SU-DHL-6 (cell line): ENCODE measurements around the gene OSBPL7.

ENCODE experiments used
- EZH2phosphoT487 ChIP-seq: fragments of 200-600 bp; sonication (generic), shearing (Covaris generic); conservative IDR thresholded peaks from 2 replicates; pipeline ENCODE4 v1.6.1; 2018; ENCODE audit warnings: mild to moderate bottlenecking, antibody characterized with exemption, low read length, moderate library complexity, mixed read lengths
- TF ChIP-seq, protein P1 (sequence below): fragments of 200-600 bp; sonication (generic); IDR thresholded peaks from one replicate; pipeline ENCODE4 v1.5.1; 2017; ENCODE audit warnings: antibody characterized with exemption, mild to moderate bottlenecking, low read length, moderate library complexity; ENCODE audit not compliant: insufficient read depth, poor library complexity, severe bottlenecking

- TF ChIP-seq, protein P1, sequence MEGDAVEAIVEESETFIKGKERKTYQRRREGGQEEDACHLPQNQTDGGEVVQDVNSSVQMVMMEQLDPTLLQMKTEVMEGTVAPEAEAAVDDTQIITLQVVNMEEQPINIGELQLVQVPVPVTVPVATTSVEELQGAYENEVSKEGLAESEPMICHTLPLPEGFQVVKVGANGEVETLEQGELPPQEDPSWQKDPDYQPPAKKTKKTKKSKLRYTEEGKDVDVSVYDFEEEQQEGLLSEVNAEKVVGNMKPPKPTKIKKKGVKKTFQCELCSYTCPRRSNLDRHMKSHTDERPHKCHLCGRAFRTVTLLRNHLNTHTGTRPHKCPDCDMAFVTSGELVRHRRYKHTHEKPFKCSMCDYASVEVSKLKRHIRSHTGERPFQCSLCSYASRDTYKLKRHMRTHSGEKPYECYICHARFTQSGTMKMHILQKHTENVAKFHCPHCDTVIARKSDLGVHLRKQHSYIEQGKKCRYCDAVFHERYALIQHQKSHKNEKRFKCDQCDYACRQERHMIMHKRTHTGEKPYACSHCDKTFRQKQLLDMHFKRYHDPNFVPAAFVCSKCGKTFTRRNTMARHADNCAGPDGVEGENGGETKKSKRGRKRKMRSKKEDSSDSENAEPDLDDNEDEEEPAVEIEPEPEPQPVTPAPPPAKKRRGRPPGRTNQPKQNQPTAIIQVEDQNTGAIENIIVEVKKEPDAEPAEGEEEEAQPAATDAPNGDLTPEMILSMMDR = peak; percentile 83
- no peak for TF ChIP-seq EZH2phosphoT487
Measured at GRCh38 chr17:47821424-47822391, at the start of gene OSBPL7.
